ENCODE data around the gene NR1H3.

NR1H3 gene

GRCh38 chr11:47222696-47223095 is 35.1 kb upstream of the NR1H3 start:
- no peak overlapping the region for H2BK12ac ChIP-seq (ENCODE audit: low read length)
- no CpG with 5 or more reads among the region's 2 CpGs for WGBS (ENCODE audit: extremely low coverage, insufficient coverage, insufficient read length)
- no peaks in the 10 kb centered on the region for H3K27me3 ChIP-seq (ENCODE audit: insufficient read depth, low read length)
- no peak overlapping the region for H3K9ac ChIP-seq (ENCODE audit: low read length)
- H2AK5ac ChIP-seq (ENCODE audit: low read length) = no peak overlapping the region
- no peak overlapping the region for H3K23ac ChIP-seq (ENCODE audit: low read length)
- H3K4me1 ChIP-seq (ENCODE audit: control insufficient read depth in 1 of 2, insufficient read depth in 2 of 2, low read length in 2 of 2) = peaks cover 7 to 10% of the 10 kb centered on the region in 2 experiments
- no peak overlapping the region for H4K12ac ChIP-seq (ENCODE audit: low read depth, low read length)
- H4K8ac ChIP-seq (ENCODE audit: low read depth, low read length) = no peak overlapping the region
- no peak overlapping the region for H3K27ac ChIP-seq (ENCODE audit: low read depth, low read length)
- no peak overlapping the region for H2BK120ac ChIP-seq (ENCODE audit: insufficient read depth, low read length, poor library complexity)
- no peak overlapping the region for H3K4ac ChIP-seq (ENCODE audit: low read depth, low read length)
- H3K79me2 ChIP-seq (ENCODE audit: control insufficient read depth, insufficient read depth, low read length, poor library complexity) = no peaks in the 10 kb centered on the region
- no peak overlapping the region for H3K4me3 ChIP-seq (ENCODE audit: low read depth, low read length)
- H2AFZ ChIP-seq (ENCODE audit: insufficient read depth, low read length, poor library complexity) = no peak overlapping the region
- no peak for DNase-seq
- H3K14ac ChIP-seq (ENCODE audit: low read length) = no peak overlapping the region
- H3K4me2 ChIP-seq (ENCODE audit: low read length) = no peak overlapping the region
- no peak overlapping the region for H2BK5ac ChIP-seq (ENCODE audit: low read depth, low read length, poor library complexity)
- no peak overlapping the region for H4K91ac ChIP-seq (ENCODE audit: low read depth, low read length)
- no peak overlapping the region for H3K18ac ChIP-seq (ENCODE audit: low read length)
- H3K9me3 ChIP-seq (ENCODE audit: insufficient read depth, low read depth, low read length) = no peaks in the 10 kb centered on the region
- no peaks in the 10 kb centered on the region for H3K79me1 ChIP-seq (ENCODE audit: low read length)
- peaks cover 0 to 10% of the 10 kb centered on the region in 2 experiments for H3K36me3 ChIP-seq (ENCODE audit: control insufficient read depth in 1 of 2, insufficient read depth in 2 of 2, low read length in 2 of 2)

- H3K23ac ChIP-seq (ENCODE audit: low read length) = no peak overlapping the region
- no peak for DNase-seq
- H3K27me3 ChIP-seq (ENCODE audit: insufficient read depth, low read length) = no peaks in the 10 kb centered on the region
- peaks cover 0 to 2% of the 10 kb centered on the region in 2 experiments for H3K4me1 ChIP-seq (ENCODE audit: control insufficient read depth in 1 of 2, insufficient read depth in 2 of 2, low read length in 2 of 2)
- H2BK120ac ChIP-seq (ENCODE audit: insufficient read depth, low read length, poor library complexity) = no peak overlapping the region
- no peak overlapping the region for H4K12ac ChIP-seq (ENCODE audit: low read depth, low read length)
- H3K4me2 ChIP-seq (ENCODE audit: low read length) = no peak overlapping the region
- no peak overlapping the region for H3K14ac ChIP-seq (ENCODE audit: low read length)
- H3K27ac ChIP-seq (ENCODE audit: low read depth, low read length) = no peak overlapping the region
- H3K36me3 ChIP-seq (ENCODE audit: control insufficient read depth in 1 of 2, insufficient read depth in 2 of 2, low read length in 2 of 2) = peaks cover 0 to 14% of the 10 kb centered on the region in 2 experiments
- H3K4me3 ChIP-seq (ENCODE audit: low read depth, low read length) = no peak overlapping the region
- no peak overlapping the region for H4K91ac ChIP-seq (ENCODE audit: low read depth, low read length)
- H3K9me3 ChIP-seq (ENCODE audit: insufficient read depth, low read depth, low read length) = no peaks in the 10 kb centered on the region
- H2AK5ac ChIP-seq (ENCODE audit: low read length) = no peak overlapping the region
- H4K8ac ChIP-seq (ENCODE audit: low read depth, low read length) = no peak overlapping the region
- no peak overlapping the region for H2AFZ ChIP-seq (ENCODE audit: insufficient read depth, low read length, poor library complexity)
- WGBS (ENCODE audit: extremely low coverage, insufficient coverage, insufficient read length) = 100% methylated on average over 1 of the region's 7 CpGs
- H3K18ac ChIP-seq (ENCODE audit: low read length) = no peak overlapping the region
- no peak overlapping the region for H3K9ac ChIP-seq (ENCODE audit: low read length)
- no peaks in the 10 kb centered on the region for H3K79me1 ChIP-seq (ENCODE audit: low read length)
- no peak overlapping the region for H3K4ac ChIP-seq (ENCODE audit: low read depth, low read length)
- H2BK5ac ChIP-seq (ENCODE audit: low read depth, low read length, poor library complexity) = no peak overlapping the region
- no peaks in the 10 kb centered on the region for H3K79me2 ChIP-seq (ENCODE audit: control insufficient read depth, insufficient read depth, low read length, poor library complexity)
- H2BK12ac ChIP-seq (ENCODE audit: low read length) = no peak overlapping the region
Observed at GRCh38 chr11:47225552-47226400, 32.0 kb upstream of the NR1H3 start.

GRCh38 chr11:47229161-47229560 is 28.6 kb upstream of the NR1H3 start:
- Histone ChIP-seq H4K12ac (ENCODE audit: low read depth, low read length) (no peak overlapping the region), H4K8ac (ENCODE audit: low read depth, low read length) (no peak overlapping the region), H3K4me2 (ENCODE audit: low read length) (no peak overlapping the region), H3K27ac (ENCODE audit: low read depth, low read length) (no peak overlapping the region), H3K14ac (ENCODE audit: low read length) (no peak overlapping the region), H2AFZ (ENCODE audit: insufficient read depth, low read length, poor library complexity) (no peak overlapping the region), H3K4ac (ENCODE audit: low read depth, low read length) (no peak overlapping the region), H4K91ac (ENCODE audit: low read depth, low read length) (no peak overlapping the region), H3K79me2 (ENCODE audit: control insufficient read depth, insufficient read depth, low read length, poor library complexity) (no peaks in the 10 kb centered on the region), H3K23ac (ENCODE audit: low read length) (no peak overlapping the region), H2BK12ac (ENCODE audit: low read length) (no peak overlapping the region), H3K36me3 (ENCODE audit: control insufficient read depth in 1 of 2, insufficient read depth in 2 of 2, low read length in 2 of 2) (peaks cover 0 to 7% of the 10 kb centered on the region in 2 experiments), H3K27me3 (ENCODE audit: insufficient read depth, low read length) (no peaks in the 10 kb centered on the region), H3K18ac (ENCODE audit: low read length) (no peak overlapping the region), H3K79me1 (ENCODE audit: low read length) (no peaks in the 10 kb centered on the region), H3K4me3 (ENCODE audit: low read depth, low read length) (no peak overlapping the region), H3K9ac (ENCODE audit: low read length) (no peak overlapping the region), H3K9me3 (ENCODE audit: insufficient read depth, low read depth, low read length) (no peaks in the 10 kb centered on the region), H2AK5ac (ENCODE audit: low read length) (no peak overlapping the region), H2BK5ac (ENCODE audit: low read depth, low read length, poor library complexity) (no peak overlapping the region), H2BK120ac (ENCODE audit: insufficient read depth, low read length, poor library complexity) (no peak overlapping the region), H3K4me1 (ENCODE audit: control insufficient read depth in 1 of 2, insufficient read depth in 2 of 2, low read length in 2 of 2) (peaks cover 2 to 4% of the 10 kb centered on the region in 2 experiments)
- no CpG with 5 or more reads among the region's 8 CpGs for WGBS (ENCODE audit: extremely low coverage, insufficient coverage, insufficient read length)
- DNase-seq = no peak

GRCh38 chr11:47233051-47233450 is 24.7 kb upstream of the NR1H3 start:
- no CpG with 5 or more reads among the region's 4 CpGs for WGBS (ENCODE audit: extremely low coverage, insufficient coverage, insufficient read length)
- Histone ChIP-seq H4K8ac (ENCODE audit: low read depth, low read length) (no peak overlapping the region), H3K9ac (ENCODE audit: low read length) (no peak overlapping the region), H3K4ac (ENCODE audit: low read depth, low read length) (no peak overlapping the region), H3K23ac (ENCODE audit: low read length) (no peak overlapping the region), H2BK5ac (ENCODE audit: low read depth, low read length, poor library complexity) (no peak overlapping the region), H3K9me3 (ENCODE audit: insufficient read depth, low read depth, low read length) (no peaks in the 10 kb centered on the region), H2AFZ (ENCODE audit: insufficient read depth, low read length, poor library complexity) (no peak overlapping the region), H3K36me3 (ENCODE audit: control insufficient read depth in 1 of 2, insufficient read depth in 2 of 2, low read length in 2 of 2) (peaks cover 7 to 8% of the 10 kb centered on the region in 2 experiments), H3K14ac (ENCODE audit: low read length) (no peak overlapping the region), H2BK120ac (ENCODE audit: insufficient read depth, low read length, poor library complexity) (no peak overlapping the region), H3K27ac (ENCODE audit: low read depth, low read length) (no peak overlapping the region), H3K27me3 (ENCODE audit: insufficient read depth, low read length) (no peaks in the 10 kb centered on the region), H4K91ac (ENCODE audit: low read depth, low read length) (no peak overlapping the region), H3K4me2 (ENCODE audit: low read length) (no peak overlapping the region), H3K18ac (ENCODE audit: low read length) (no peak overlapping the region), H3K79me1 (ENCODE audit: low read length) (peaks cover 4% of the 10 kb centered on the region), H3K4me3 (ENCODE audit: low read depth, low read length) (no peak overlapping the region), H3K4me1 (ENCODE audit: control insufficient read depth in 1 of 2, insufficient read depth in 2 of 2, low read length in 2 of 2) (peaks cover 15 to 16% of the 10 kb centered on the region in 2 experiments), H4K12ac (ENCODE audit: low read depth, low read length) (no peak overlapping the region), H2AK5ac (ENCODE audit: low read length) (no peak overlapping the region), H2BK12ac (ENCODE audit: low read length) (no peak overlapping the region), H3K79me2 (ENCODE audit: control insufficient read depth, insufficient read depth, low read length, poor library complexity) (no peaks in the 10 kb centered on the region)
- no peak for DNase-seq

Measured in trophoblast cell (in vitro differentiated cells and primary cell).